Panc1 (cell line): ENCODE data around the gene LRFN2. TPM values are rescaled to one million over a fixed set of nuclear protein-coding genes. Genes with fewer than 3 reads are reported as not detected.

Experiments used
- ATAC-seq: fragments of 200-7000 bp; cut with Tn5 transposase; 2 replicates; pipeline ENCODE4 v1.9.1; 2020; ENCODE audit warnings: mild to moderate bottlenecking, moderate library complexity
- BruUV-seq: library from RNA; stranded (reverse); fragments of 400-500 nt; replicated peaks from 2 replicates; lab custom pipeline; 2021; lab: Mats Ljungman, UMichigan
- CTCF ChIA-PET: fragments of 300-600 bp; sonication (Branson Sonifier 250); formaldehyde crosslinking; loops from one replicate; lab custom pipeline; 2022; ENCODE audit warnings: antibody characterized with exemption; lab: Charles Lee
- POLR2A ChIA-PET: fragments of 300-600 bp; sonication (Branson Sonifier 250); formaldehyde crosslinking; loops from one replicate; lab custom pipeline; 2022; ENCODE audit warnings: antibody characterized with exemption; lab: Charles Lee
- DNase-seq: peaks from one replicate; pipeline ENCODE4 v3.0.0-alpha.2; 2010; ENCODE audit warnings: low read depth, low spot score
- H3K27ac ChIP-seq: 2 replicates; pipeline ENCODE4 v1.5.1; 2011; ENCODE audit warnings: mild to moderate bottlenecking, low read length, inconsistent platforms
- H3K27me3 ChIP-seq: fragments of 200-500 bp; sonication (Bioruptor generic); 2 replicates; pipeline ENCODE4 v1.6.0; 2014; ENCODE audit warnings: low read length, inconsistent platforms; ENCODE audit not compliant: control insufficient read depth, insufficient read depth
- H3K36me3 ChIP-seq: fragments of 200-500 bp; sonication (Bioruptor generic); 2 replicates; pipeline ENCODE4 v1.5.1; 2014; ENCODE audit warnings: inconsistent platforms, mild to moderate bottlenecking, low read length, moderate library complexity; ENCODE audit not compliant: control insufficient read depth, insufficient read depth
- H3K4me1 ChIP-seq: 2 replicates; pipeline ENCODE4 v1.5.1; 2011; ENCODE audit warnings: inconsistent platforms, mild to moderate bottlenecking, low read length, moderate library complexity; ENCODE audit not compliant: control insufficient read depth, insufficient read depth
- H3K4me3 ChIP-seq, 2 experiments: 2 replicates each; pipeline ENCODE4 v1.5.1; 2011 to 2012; ENCODE audit warnings: low read depth in 2 of 2, low read length in 2 of 2, mild to moderate bottlenecking in 2 of 2, inconsistent platforms in 1 of 2, moderate library complexity in 1 of 2
- H3K9me3 ChIP-seq: fragments of 200-500 bp; sonication (Bioruptor generic); 2 replicates; pipeline ENCODE4 v1.5.1; 2014; ENCODE audit warnings: low read depth, mild to moderate bottlenecking, inconsistent platforms, low read length, moderate library complexity; ENCODE audit not compliant: control insufficient read depth, insufficient read depth
- CTCF ChIP-seq: fragments of 450-650 bp; IDR thresholded peaks from 2 replicates; pipeline ENCODE4 v1.5.1; 2017; ENCODE audit warnings: mild to moderate bottlenecking
- POLR2AphosphoS5 ChIP-seq: IDR thresholded peaks from 2 replicates; pipeline ENCODE4 v1.6.1; 2012; ENCODE audit warnings: mild to moderate bottlenecking, low read depth, low read length, moderate library complexity
- REST ChIP-seq, 2 experiments: IDR thresholded peaks; 2 replicates each; pipeline ENCODE4 v1.6.1; 2011 to 2012; ENCODE audit warnings: low read depth in 2 of 2, control low read depth in 1 of 2, low read length in 1 of 2, mild to moderate bottlenecking in 1 of 2, moderate library complexity in 1 of 2; ENCODE audit not compliant: insufficient read depth in 1 of 2
- SIN3A ChIP-seq: IDR thresholded peaks from 2 replicates; pipeline ENCODE4 v1.6.1; 2012; ENCODE audit warnings: low read depth, mild to moderate bottlenecking, low read length, moderate library complexity, borderline replicate concordance; ENCODE audit not compliant: insufficient read depth
- TCF7L2 ChIP-seq: IDR thresholded peaks from 2 replicates; pipeline ENCODE4 v1.6.1; 2011; ENCODE audit warnings: mild to moderate bottlenecking, low read depth, low read length, inconsistent platforms
- in situ Hi-C: cut with HindIII; loops from 2 replicates; pipeline ENCODE4 v1.10.0; 2016; ENCODE audit warnings: low sequenced_read_pairs, low pct_unique_long_range_greater_than_20kb
- intact Hi-C: fragments of 100-400 bp; cut with micrococcal nuclease; formaldehyde crosslinking; loops from one replicate; pipeline ENCODE4 v1.10.0; 2022; ENCODE audit not compliant: unreplicated experiment
- total RNA-seq: library from RNA; stranded (reverse); gene quantifications from one replicate; pipeline ENCODE4 v1.2.1, GENCODE V29; 2021; ENCODE audit not compliant: unreplicated experiment

Gene LRFN2
- total RNA-seq, 1 experiment from 2014 or later, result 0.05 TPM

GRCh38 chr6:40387127-40387870, 199.9 kb downstream of the LRFN2 start:
- in situ Hi-C loops (no loop called here), intact Hi-C loops (no loop called here)
- POLR2A ChIA-PET, result no interaction called here
- Histone ChIP-seq H3K9me3 (no peaks in the 10 kb centered on the region), H3K27me3 (peaks cover 12% of the 10 kb centered on the region), H3K4me3 (no peak overlapping the region), H3K4me1 (no peaks in the 10 kb centered on the region), H3K27ac (no peak overlapping the region), H3K36me3 (no peaks in the 10 kb centered on the region)
- TF ChIP-seq POLR2AphosphoS5 (no peak), CTCF (no peak), TCF7L2 (no peak), REST (IDR thresholded peaks at IDR 0.05; ENCODE audit: insufficient read depth in 1 of 2, low read depth in 2 of 2, low read length in 1 of 2) (no peak), SIN3A (no peak)
- BruUV-seq, result no TSS peak
- ATAC-seq (no peak), DNase-seq (no peak)
- CTCF ChIA-PET, result no interaction called here

- intact Hi-C loops (no loop called here), in situ Hi-C loops (no loop called here)
- Histone ChIP-seq H3K27ac (no peak overlapping the region), H3K9me3 (no peaks in the 10 kb centered on the region), H3K27me3 (peaks cover 12% of the 10 kb centered on the region), H3K4me1 (no peaks in the 10 kb centered on the region), H3K36me3 (no peaks in the 10 kb centered on the region), H3K4me3 (no peak overlapping the region)
- DNase-seq (no peak), ATAC-seq (no peak)
- CTCF ChIA-PET, result no interaction called here
- no peak for TF ChIP-seq REST (IDR thresholded peaks at IDR 0.05; ENCODE audit: insufficient read depth in 1 of 2, low read depth in 2 of 2, low read length in 1 of 2)
- TF ChIP-seq POLR2AphosphoS5, result no peak
- no peak for TF ChIP-seq CTCF
- TF ChIP-seq SIN3A, result no peak
- no peak for TF ChIP-seq TCF7L2
- POLR2A ChIA-PET, result no interaction called here
- no TSS peak for BruUV-seq
Observed at GRCh38 chr6:40386200-40386599, 201.0 kb downstream of the LRFN2 start.
